Measurements from ENCODE around the gene ARMC7. TPM values are rescaled to one million over a fixed set of nuclear protein-coding genes. Genes with fewer than 3 reads are reported as not detected.

The ARMC7 gene
- total and polyA plus RNA-seq, 2 of the 13 experiments (the other 11 are each of a cell fraction or from before 2014, with no cell fraction given): 3.9 to 4.2 TPM

DNA sequence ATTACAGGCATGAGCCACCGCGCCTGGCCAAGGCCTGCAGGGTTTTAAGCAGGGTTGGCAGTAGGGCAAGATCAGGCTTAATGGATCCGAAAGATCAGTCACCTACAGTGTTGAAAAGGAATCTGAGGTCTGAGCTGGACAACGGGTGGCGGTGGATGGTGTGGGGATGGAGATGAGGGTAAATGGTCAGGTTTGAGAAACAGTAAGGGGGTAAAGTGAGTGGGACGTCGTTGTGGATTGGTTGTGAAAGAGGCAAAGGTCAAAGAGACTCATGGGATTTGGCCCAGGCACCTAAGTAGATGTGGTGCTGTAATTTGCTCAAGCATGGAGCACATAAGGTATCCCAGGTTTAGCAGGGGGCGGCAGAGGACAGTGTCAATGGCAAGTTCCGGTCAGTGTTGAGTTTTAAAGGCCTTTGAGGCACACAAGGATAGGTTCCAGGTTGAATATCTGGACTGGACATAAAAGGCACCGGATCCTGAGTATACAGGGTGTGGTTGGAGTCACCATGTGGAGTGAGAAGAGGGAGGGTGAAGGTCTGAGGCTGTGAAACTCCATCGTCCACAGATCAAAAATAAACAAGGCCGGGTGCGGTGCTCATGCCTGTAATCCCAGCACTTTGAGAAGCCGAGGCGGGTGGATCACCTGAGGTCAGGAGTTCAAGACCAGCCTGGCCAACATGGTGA, 23.1 kb upstream of the ARMC7 start (continued):
- TF ChIP-seq ZBTB40 (IDR thresholded peaks at IDR 0.05): no peak
- 0 out of 2 replicates have a peak, but pooled peaks have one; percentile 44 for TF ChIP-seq ZBTB40 (CRISPR knock-in tag; IDR thresholded peaks at IDR 0.05)
- TF ChIP-seq, protein P1, sequence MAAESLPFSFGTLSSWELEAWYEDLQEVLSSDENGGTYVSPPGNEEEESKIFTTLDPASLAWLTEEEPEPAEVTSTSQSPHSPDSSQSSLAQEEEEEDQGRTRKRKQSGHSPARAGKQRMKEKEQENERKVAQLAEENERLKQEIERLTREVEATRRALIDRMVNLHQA (CRISPR knock-in tag; IDR thresholded peaks at IDR 0.05): no peak
- no peak; the same call in 1 of the 2 replicates for TF ChIP-seq ELF1 (CRISPR knock-in tag; IDR thresholded peaks at IDR 0.05)
- no peak for TF ChIP-seq RBM39 (IDR thresholded peaks at IDR 0.05; ENCODE audit: low read depth, low read length, poor library complexity, severe bottlenecking)
- TF ChIP-seq, protein P2, sequence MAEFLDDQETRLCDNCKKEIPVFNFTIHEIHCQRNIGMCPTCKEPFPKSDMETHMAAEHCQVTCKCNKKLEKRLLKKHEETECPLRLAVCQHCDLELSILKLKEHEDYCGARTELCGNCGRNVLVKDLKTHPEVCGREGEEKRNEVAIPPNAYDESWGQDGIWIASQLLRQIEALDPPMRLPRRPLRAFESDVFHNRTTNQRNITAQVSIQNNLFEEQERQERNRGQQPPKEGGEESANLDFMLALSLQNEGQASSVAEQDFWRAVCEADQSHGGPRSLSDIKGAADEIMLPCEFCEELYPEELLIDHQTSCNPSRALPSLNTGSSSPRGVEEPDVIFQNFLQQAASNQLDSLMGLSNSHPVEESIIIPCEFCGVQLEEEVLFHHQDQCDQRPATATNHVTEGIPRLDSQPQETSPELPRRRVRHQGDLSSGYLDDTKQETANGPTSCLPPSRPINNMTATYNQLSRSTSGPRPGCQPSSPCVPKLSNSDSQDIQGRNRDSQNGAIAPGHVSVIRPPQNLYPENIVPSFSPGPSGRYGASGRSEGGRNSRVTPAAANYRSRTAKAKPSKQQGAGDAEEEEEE (CRISPR knock-in tag; IDR thresholded peaks at IDR 0.05; ENCODE audit: borderline replicate concordance): peak; percentile 40; the same call in 1 of the 2 replicates
- TF ChIP-seq CENPX (CRISPR knock-in tag; IDR thresholded peaks at IDR 0.05): no peak
- 0 out of 2 replicates have a peak, but pooled peaks have one; percentile 55 for TF ChIP-seq ZNF34 (CRISPR knock-in tag; IDR thresholded peaks at IDR 0.05; ENCODE audit: borderline replicate concordance)
- TF ChIP-seq ZNF441 (CRISPR knock-in tag; IDR thresholded peaks at IDR 0.05; ENCODE audit: borderline replicate concordance): 0 out of 2 replicates have a peak, but pooled peaks have one; percentile 40
- TF ChIP-seq JARID2 (CRISPR knock-in tag; IDR thresholded peaks at IDR 0.05; ENCODE audit: insufficient replicate concordance): no peak
- no peak; the same call in 2 of the 3 replicates for TF ChIP-seq MXI1 (IDR thresholded peaks at IDR 0.05; ENCODE audit: borderline replicate concordance, low read depth, low read length)
- TF ChIP-seq SP1 (IDR thresholded peaks at IDR 0.05): no peak
- TF ChIP-seq SP1 (CRISPR knock-in tag; IDR thresholded peaks at IDR 0.05): peak; percentile 5; the same call in 1 of the 2 replicates
- TF ChIP-seq FOXA1 (IDR thresholded peaks at IDR 0.05): no peak
- peak; percentile 81 for TF ChIP-seq FOXA1 (CRISPR knock-in tag; IDR thresholded peaks at IDR 0.05)
- no peak for TF ChIP-seq ZNF124 (CRISPR knock-in tag; IDR thresholded peaks at IDR 0.05)
- peak; percentile 78; the same call in 1 of the 2 replicates for TF ChIP-seq WIZ (CRISPR knock-in tag; IDR thresholded peaks at IDR 0.05)
- TF ChIP-seq, protein P3, sequence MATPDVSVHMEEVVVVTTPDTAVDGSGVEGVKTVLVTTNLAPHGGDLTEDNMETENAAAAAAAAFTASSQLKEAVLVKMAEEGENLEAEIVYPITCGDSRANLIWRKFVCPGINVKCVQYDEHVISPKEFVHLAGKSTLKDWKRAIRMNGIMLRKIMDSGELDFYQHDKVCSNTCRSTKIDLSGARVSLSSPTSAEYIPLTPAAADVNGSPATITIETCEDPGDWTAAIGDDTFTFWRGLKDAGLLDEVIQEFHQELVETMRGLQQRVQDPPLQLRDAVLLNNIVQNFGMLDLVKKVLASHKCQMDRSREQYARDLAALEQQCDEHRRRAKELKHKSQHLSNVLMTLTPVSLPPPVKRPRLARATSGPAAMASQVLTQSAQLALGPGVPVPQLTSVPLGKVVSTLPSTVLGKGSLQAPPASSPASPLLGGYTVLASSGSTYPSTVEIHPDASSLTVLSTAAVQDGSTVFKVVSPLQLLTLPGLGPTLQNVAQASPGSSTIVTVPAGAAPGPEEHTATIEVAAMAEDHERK (CRISPR knock-in tag; IDR thresholded peaks at IDR 0.05; ENCODE audit: low read depth): no peak
